Muscle of arm (tissue), 14 donors: ENCODE results near the gene GRIN3A. TPM values are rescaled to one million over a fixed set of nuclear protein-coding genes. Genes with fewer than 3 reads are reported as not detected.
A peak's percentile ranks its signal among the peaks of the same experiment; 100 is the strongest.
"Not testable (repeated sequence)": the region's sequence is repeated elsewhere in the genome, so short reads cannot be mapped to it uniquely, and the experiment has no call there.

Experiments used
- DNase-seq: peaks from one replicate; pipeline ENCODE4 v3.0.0-alpha.2; 2013
- long read RNA-seq, 11 donors: transcript quantifications; one replicate each; lab custom pipeline, GENCODE V29; 2026
- polyA plus RNA-seq, 12 donors: library from polyadenylated mRNA; unstranded; fragments of 120-200 nt; gene quantifications; one replicate each; pipeline ENCODE4 v1.2.1, GENCODE V29; 2013; ENCODE audit not compliant: insufficient read length in 12 of 12

GRIN3A gene
- polyA plus RNA-seq, result 1 to 10 TPM in 4 of 12 donors, under 1 TPM in 6, not detected in 2; 0.49 to 2.2 (median 0.84) TPM
- long read RNA-seq, donor 1, result 0 reads
- long read RNA-seq, donor 2, result 0 reads
- long read RNA-seq, donor 3, result 0 reads
- long read RNA-seq, donor 4, result 0 reads
- long read RNA-seq, donor 5, result 0 reads
- long read RNA-seq, donor 6, result 0 reads
- long read RNA-seq, donor 7, result 0 reads
- long read RNA-seq, donor 8, result 0 reads
- long read RNA-seq, donor 9, result 0 reads
- long read RNA-seq, donor 10, result 0 reads
- long read RNA-seq, donor 11, result 0 reads

DNA sequence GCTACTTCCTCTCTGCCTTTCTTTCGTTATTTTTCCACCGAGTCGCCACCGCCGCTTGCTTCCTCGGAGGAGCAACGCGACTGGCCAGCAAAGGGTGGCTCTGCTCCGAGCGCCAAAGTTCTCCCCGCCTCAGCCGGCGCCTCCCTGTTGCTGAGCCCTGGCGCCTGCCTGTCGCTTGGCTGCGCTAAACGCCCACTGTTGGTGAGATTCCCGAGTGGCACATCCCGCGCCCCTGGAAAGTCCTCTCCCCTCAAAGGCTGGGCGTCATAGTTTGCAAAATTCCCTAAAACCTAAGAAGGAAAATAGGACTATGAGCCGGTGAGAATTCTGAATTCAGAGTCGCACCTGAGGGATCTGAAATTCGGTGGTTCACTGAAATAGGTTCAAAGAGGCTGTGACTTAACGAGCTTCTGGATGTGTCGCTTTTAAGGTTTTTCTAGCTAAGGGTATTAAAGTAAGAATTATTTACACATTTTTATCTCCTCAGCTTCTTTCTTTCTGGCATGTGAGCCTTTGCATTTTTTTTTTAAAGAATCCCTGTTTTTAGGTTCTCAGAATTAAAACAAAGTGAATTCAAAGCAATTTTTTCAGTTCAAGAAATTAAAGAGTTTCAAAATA, at the start of gene GRIN3A:
GRIN3A (minus strand) TSS at position 82 of the 618 bp plus-strand sequence. CDS start 668 bp downstream, outside the sequence.
- DNase-seq, result no peak

DNA sequence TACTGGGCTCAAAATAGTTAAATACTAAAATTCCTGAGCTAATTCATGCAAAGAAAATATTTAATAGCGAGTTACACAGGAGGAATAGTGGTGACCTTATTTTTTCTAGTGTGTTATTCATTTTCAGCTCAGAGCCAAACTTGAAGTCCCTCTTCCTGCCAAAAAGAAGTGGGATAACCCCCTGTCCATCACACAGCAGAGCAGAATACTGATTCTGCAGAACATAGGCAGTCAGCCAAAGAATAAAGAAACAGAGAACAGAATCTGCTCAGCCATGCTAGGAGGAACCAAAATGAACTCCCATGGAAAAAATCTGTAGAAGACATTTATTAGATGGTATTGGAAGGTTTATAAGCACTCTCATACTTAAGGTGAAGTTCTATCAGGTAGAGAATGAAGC, 49.4 kb upstream of the GRIN3A start:
- DNase-seq, result no peak

DNA sequence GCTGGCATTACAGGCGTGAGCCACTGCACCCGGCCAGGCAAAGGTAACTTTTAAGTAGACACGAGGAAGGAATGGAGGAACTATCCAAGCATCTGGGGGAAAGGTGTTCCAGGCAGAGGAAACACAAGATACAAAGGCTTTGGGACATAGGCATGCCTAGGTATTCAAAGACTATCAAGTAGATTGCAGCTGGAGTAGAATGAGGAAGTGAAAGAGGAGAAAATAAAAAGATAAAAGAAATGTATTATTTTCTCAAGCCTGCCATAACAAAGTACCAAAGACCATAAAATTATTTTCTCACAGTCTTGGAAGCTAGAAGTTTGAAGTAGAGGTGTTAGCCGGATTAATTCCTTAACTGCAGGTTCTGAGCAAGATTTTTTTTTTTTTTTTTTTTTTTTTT, 39.9 kb upstream of the GRIN3A start:
- no peak for DNase-seq

DNA sequence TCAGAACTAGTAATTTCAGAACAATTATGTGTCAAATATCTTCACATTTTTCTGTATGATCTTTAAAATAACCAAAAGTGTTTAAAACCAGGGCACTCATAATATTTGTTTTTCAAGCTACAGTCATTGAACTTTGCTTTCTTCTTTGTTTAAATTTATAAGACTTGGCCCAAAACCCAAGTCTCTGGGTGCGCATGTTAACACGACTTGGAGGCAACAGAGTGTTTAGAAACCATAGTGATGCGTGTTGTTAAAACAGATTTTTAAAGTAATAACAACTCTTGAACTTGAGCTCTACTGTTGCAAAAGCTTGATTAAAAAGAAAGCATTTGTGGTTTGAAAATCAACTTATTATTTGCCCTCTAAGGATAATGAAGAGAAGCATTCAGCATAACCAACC, 26.0 kb upstream of the GRIN3A start:
- DNase-seq, result peak; percentile 35

DNA sequence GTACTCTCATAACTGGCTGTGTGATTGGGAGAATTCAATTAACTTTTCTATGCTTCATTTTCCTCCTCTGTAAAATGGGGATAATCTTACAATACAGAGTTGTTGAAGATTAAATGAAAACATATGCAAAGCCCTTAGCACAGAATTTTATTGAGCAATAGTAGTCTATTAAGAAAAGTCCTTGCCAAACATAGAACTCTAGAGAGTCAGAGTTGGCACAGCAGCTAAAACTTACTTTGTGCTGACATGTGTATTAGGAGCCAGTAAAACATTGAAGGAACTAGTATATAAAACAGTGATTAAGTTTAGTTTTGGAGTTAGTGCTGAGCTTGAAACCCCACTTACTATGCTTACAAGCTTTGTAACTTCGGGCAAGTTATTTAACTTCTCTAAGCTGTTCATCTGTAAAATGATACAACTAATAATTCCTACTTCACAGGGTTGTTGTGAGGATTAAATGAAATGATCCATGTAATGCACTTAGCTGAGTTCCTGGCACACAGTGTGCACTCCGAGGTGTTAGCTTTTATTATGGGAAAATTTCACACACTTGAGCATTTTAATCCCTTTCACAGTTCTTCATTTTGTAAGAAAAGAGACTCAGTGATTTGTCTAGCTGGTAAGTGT, 20.0 kb upstream of the GRIN3A start:
- peak; percentile 59 for DNase-seq

DNA sequence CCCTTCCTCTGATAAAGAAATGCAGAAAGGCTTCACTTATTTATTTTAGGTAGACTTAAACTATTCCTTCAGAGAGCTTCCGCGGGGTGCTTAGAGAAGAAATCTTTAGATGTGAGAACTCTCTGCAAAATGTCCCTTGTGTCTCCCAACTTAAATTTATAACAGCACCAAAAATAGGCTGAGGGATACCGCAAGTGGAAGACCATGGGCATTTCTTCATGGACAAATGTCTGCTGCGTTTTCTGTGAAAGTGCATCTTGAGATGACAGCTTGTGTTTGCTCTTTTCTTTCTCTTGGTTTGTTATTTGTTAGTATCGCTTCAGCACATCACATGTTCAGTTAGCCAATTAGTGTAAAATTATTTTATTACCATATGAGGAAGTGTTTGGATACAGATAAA, 15.3 kb upstream of the GRIN3A start:
- DNase-seq, result no peak

DNA sequence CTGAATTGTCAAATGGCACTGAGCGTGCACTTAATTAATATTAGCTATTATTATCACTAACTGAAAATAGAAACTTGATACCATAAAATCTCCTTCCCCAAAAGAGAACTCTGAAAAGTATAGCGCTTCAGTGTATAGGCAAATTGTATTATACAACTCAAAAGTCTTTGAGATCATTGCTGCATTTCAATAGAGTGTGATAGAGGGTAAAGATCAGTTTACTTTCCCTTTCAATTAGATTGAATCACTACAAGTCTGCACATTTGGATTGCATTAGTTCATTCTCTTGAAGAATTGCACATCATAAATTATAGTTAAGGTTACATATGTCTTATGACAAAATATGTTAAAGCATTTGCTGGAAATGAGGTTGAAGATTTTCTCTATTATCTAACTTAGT, 13.4 kb upstream of the GRIN3A start:
- DNase-seq, result no peak

DNA sequence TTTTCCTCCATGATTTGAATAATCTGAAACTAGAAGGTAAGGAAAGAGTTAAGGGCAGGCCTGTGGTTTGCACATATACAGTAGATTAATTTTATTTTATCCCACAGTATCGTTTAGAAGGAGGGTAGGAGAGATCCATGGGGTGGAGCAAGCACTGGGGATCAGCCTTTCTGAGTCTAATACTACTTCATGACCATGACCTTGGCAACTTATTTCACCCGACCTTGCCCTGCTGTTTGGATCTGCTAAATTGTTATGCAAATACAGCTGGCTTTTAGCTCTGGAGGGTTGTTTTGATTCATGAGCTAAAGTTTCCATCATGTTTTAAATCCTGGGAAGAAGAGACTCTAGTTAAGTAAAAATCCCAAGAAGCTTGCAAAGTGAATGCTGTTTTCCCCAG, 864 bp upstream of the GRIN3A start:
- no peak for DNase-seq

DNA sequence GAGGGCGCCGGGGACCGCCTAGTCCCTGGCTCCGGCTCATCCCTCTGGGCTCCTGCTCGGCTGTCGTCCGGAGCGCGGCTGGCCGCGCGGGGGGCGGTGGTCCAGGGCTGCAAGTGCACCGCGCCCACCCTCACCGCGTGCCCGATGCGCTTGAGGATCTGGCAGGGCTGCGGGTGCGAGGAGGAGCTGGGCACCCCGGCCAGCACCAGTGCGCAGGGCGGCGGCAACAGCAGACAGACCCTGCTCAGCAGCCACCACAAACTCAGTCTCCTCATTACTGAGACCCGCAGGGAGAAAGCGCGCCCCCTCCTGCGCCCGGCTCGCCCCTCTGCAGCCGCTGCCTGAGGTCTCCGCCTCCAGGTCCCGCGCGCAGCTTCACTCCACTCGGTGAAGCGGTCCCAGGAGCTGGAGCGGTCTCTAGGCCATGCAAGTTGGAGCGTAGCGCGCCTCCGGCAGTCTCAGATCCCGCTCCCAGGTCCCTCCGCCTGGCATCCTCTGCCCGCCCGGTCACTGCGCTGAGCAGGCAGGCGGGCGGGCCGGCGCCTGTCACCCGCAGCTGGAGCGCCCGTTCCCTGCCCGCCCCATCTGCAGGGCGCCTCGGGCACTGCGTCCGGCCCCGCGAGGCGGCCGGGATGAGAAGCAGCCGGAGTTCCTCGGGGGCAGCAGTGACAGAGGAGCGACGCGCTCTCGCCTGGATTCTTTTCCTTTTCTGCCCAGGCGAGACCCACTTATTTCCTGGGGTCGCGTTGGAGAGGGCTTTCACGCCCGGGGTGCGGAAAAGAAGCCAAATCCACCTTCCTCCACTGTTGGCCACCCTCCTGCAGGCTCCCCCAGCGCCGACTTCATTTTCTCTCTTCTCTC, 512 bp downstream of the GRIN3A start:
- DNase-seq, result no peak

DNA sequence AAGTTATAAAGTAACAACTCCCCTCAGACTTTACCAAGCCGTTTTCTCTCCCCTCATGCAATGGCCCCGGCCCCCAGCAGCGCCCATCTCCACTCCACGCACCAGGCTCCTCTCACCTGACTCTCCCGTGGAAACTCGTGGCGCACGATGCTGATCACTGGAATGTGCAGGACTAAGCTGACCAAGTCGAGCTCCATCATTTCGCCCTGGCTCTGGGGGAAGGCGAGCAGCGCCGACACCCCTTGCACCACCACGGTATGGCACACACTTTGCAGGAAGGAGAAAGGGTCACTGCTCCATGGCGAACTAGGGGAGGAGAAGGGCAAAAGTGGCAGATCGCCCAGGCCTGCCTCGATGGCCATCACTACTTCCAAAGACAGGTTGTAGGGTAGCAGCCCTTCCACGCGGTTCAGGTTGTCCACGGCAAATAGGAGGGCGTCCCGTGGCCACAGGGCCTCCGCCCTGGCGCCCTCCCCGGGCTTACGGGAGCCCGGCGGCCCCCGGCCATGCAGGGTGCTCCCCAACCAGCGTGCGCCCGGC, 1.2 kb downstream of the GRIN3A start:
- DNase-seq, result no peak

DNA sequence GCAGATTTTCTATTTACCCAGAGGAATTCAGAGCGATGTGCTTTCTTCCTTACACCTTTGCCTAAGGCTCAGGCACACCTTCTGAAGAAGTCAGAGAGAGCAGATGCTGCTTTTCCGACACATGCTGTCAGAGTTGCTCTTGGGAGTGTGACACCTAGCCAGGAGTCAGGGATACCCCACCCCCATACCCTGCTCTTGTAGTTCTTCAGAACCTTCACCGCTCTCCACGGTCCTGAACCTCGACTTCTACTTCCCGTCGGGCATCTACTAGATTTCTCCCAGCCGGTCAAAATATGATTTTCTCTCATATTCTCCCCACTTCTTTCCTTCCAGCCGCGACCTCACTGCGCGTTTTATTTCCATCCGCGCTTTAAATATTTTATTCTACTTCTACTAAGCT, 1.7 kb downstream of the GRIN3A start:
- peak; percentile 60 for DNase-seq

DNA sequence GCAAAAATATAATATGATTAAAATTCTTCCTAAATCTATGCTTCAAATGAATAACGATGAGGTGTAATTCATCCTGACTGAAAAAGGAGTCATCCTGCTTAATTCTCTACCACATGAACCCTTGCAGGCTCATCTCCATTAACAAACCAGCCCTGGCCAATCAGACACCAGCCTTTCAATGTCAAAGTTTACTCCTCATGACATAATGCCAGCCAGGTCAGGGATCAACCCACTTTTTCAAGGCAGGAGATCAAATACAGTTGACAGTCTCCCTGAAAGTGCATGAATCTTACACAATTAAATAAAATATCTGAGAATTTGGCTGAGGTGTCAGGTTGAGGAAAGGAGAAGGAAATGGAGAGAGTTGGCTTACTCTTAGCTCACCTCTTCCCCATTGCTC, 7.0 kb downstream of the GRIN3A start:
- DNase-seq, result no peak

DNA sequence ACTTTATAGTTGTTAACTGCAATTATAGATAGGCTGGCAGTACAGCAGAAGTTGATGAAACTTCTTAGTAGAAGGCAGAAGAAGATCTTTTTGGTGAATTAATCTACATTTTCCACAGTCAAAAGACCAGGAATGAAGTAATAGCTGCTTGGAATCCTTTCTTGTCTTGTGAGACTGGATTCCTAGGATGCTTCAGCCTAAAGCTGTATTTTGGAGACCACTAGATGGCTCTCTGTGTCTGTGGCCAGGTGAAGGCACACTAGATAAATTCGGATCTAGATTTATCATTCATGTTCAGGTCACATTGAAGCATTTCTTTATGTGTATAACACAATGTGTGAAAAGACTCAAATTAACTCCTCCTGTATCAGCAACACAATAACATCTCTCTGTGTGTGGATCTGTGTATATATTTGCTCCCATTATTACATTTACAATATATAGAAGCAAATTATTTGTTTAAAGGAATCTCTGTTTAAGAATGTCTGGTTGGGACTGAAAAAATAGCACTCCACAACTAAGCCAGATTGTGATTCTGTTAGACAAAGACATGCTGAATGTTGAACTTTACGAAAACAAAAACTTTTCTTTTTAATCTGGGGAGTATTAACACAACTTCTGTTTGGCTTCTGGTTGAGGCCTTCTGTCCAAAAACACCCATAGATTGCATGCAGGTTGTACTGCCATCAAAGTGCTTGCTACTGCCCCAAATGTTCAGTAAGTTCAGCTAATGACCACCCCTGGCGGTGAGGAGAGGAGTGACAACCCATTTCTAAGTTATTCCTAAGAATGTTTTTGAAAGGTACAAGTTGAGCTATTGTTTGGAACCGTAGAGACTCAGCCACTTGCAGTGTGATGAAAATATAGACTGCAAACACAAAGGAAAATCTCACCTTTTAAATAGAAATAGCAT, 10.6 kb downstream of the GRIN3A start:
- DNase-seq, result peak; percentile 54

DNA sequence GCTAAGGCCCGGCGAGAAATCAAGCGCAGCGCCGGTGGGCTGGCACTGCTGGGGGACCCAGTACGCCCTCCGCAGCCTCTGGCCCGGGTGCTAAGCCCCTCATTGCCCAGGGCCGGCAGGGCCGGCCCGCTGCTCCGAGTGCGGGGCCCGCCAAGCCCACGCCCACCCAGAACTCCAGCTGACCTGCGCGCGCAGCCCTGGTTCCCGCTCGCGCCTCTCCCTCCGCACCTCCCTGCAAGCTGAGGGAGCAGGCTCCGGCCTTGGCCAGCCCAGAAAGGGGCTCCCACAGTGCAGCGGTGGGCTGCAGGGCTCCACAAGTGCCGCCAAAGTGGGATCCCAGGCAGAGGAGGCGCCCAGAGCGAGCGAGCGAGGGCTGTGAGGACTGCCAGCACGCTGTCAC, 14.2 kb downstream of the GRIN3A start:
- DNase-seq, result not testable (repeated sequence)

DNA sequence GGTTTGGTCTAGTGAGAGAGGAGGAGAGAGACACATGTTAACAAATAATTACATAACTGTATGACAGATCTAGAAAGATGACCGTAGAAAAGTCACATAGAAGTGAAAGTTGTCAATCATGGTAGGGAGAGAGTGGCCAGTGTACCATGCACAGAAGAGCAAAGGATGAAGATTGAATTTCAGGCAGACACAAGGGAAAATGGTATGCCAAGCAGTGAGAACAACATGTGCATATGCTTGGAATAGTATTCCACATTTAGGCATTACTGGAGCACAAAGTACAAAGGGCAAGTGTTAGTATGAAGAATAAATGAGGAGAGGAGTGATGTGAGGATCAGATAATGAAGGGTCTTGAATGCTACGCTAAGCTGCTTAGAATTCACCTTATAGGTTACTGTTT, 20.3 kb downstream of the GRIN3A start:
- no peak for DNase-seq

DNA sequence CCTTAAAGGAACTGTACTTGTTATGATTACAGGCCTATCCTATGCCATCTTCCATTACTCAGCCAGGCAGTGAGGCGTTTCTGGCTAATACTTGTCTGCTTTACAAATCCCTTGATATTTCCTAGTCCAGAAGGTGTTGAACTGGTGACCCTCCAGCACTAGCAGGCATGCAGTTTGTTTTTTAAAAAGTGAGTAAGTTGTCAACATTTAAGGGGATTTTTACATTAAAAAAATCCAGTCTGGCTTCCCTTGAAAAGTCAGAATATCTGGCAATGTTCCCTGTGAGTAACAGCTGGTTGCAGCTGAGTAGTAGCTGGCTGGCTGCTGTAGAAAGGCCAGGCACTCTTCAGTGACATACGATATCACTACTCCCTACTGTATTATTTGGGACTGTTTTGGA, 21.8 kb downstream of the GRIN3A start:
- peak; percentile 61 for DNase-seq

DNA sequence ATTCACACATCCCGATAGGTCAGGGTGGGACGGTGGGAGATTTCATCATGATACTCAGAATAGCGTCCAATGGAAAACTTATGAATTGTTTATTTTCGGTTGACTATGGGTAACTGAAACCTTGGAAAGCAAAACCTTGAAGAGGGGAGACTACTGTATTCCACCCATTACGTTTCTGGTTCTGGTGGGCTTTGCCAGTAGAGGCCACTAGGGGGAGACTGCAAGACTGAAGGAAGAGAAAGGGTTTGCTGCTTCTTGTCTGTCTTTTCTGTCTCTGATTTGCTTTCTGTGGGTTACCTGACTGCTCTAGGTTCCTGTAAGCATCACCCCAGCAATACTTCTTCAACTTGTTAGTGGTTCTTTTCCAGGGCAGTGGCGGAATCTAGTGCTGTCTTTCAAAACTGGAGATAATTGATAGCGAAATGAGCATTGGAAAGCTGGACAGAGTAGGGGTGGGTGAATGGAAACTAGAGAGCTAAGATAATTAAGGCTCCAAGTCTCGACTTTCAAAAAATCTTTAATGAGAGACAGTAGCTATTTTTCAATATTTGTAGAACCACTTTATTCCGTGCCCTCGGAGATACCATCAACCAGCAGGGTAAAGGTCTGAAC, 27.0 kb downstream of the GRIN3A start:
- DNase-seq, result no peak

DNA sequence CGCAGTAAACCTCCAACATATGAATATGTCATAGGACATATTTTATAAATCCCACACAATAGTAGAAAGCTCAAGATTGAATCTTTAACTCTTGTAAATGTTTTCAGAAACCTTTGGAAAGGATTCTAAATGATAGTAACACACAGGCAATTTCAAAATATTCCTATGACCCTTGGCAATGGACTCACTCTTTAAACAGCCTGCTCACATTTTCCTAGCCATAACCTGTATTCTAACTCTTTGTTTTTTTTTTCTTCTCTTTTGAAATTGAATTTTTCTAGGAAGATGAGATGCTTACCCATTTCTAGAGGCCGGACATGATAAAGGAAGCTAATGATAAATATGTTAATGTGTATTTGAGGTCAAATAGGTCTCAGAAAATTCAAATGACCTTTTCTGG, 29.6 kb downstream of the GRIN3A start:
- no peak for DNase-seq

DNA sequence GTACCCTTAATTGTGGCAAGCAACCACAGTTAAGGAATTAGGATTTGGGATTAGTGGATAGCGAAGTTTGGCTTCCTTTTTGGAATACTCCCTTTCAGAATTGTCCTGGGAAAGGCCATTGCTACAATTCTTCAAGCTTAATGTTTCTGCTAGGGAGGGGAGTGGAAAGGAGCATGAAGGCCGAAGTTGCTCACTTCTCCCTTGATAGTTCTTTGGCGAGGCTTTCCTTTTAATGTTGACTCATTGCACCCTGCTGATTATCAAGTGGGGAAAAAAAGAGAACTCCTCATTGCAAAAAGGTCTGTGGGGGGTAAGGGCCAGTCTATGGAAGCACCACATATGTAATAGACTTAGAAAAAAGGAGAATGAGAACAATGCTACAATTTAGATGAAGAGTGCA, 30.7 kb downstream of the GRIN3A start:
- DNase-seq, result no peak

DNA sequence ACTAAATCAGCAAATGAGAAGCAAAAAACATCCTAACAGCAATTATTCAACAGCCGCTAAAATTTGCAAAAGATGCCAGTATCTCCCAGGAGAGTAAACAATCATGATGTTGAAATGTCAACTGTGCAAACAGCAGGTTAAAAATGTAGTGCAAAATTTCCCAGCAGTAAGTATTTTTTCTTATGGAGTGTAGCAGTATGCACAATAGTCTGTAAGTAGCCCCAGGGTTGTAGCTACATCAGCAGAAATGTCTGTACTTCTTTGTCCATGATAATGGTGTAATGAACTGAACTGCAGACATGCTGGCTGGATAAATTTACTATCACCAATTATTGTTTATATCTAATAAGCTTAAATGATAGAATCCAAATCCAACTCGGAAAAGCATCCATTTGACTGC, 31.4 kb downstream of the GRIN3A start:
- DNase-seq, result no peak
